HT1080 (cell line): ENCODE data around the gene CBX3. TPM values are rescaled to one million over a fixed set of nuclear protein-coding genes. Genes with fewer than 3 reads are reported as not detected.
A peak's percentile ranks its signal among the peaks of the same experiment; 100 is the strongest.
"Not testable (repeated sequence)": the region's sequence is repeated elsewhere in the genome, so short reads cannot be mapped to it uniquely, and the experiment has no call there.

ENCODE experiments used
- DNase-seq: peaks from one replicate; pipeline ENCODE4 v3.0.0-alpha.2; 2015; ENCODE audit warnings: low read depth
- total RNA-seq: library from RNA; depleted of rRNA; stranded (reverse); fragments of >200 nt; shearing (Covaris generic); gene quantifications from 2 replicates; pipeline ENCODE4 v1.2.3, GENCODE V29; 2014

The CBX3 gene
- total RNA-seq, 1 experiment from 2014 or later, result 201 TPM

- DNase-seq, result peak; percentile 99
These were observed 900 bp upstream of the CBX3 start, which contains the start of gene HNRNPA2B1 for GRCh38 chr7:26200444-26201246. HNRNPA2B1 (minus strand) TSS chr7:26200746; CDS start chr7:26200577, 169 bp downstream.

GRCh38 chr7:26202019-26202990 lies 760 bp downstream of the CBX3 start:
- no peak for DNase-seq

GRCh38 chr7:26203016-26203415 lies 1.5 kb downstream of the CBX3 start:
- DNase-seq, result no peak

GRCh38 chr7:26208040-26208439 lies 6.5 kb downstream of the CBX3 start:
- no peak for DNase-seq

- no peak for DNase-seq
These were observed 11.6 kb downstream of the CBX3 start for GRCh38 chr7:26212921-26213718.

- no peak for DNase-seq
These were observed 12.4 kb downstream of the CBX3 start for GRCh38 chr7:26213807-26214515.

GRCh38 chr7:26216049-26216448 lies 14.5 kb downstream of the CBX3 start:
- no peak for DNase-seq

- DNase-seq, result no peak
These were observed 22.8 kb downstream of the CBX3 start for GRCh38 chr7:26224359-26224758.

- DNase-seq, result no peak
These were observed 26.4 kb downstream of the CBX3 start for GRCh38 chr7:26227987-26228386.

- no peak for DNase-seq
These were observed 32.5 kb downstream of the CBX3 start for GRCh38 chr7:26233902-26234511.

GRCh38 chr7:26237035-26237807 lies 35.7 kb downstream of the CBX3 start:
- DNase-seq, result peak; percentile 25

GRCh38 chr7:26238032-26238431 lies 36.5 kb downstream of the CBX3 start:
- DNase-seq, result no peak

GRCh38 chr7:26245150-26245549 lies 43.6 kb downstream of the CBX3 start:
- DNase-seq, result no peak

- DNase-seq, result no peak
These were observed 48.7 kb downstream of the CBX3 start for GRCh38 chr7:26250239-26250638.

- not testable (repeated sequence) for DNase-seq
These were observed 60.3 kb downstream of the CBX3 start for GRCh38 chr7:26261866-26262265.
